BLaER1 (cell line): ENCODE results near the gene MED8.

Source experiments
- H3K27ac ChIP-seq: shearing (Covaris generic); formaldehyde crosslinking; 2 replicates; pipeline ENCODE4 v1.8.1; 2022
- H3K27me3 ChIP-seq: shearing (Covaris generic); formaldehyde crosslinking; 2 replicates; pipeline ENCODE4 v1.8.1; 2022
- H3K36me3 ChIP-seq: shearing (Covaris generic); formaldehyde crosslinking; 2 replicates; pipeline ENCODE4 v1.8.1; 2022
- H3K4me1 ChIP-seq: shearing (Covaris generic); formaldehyde crosslinking; 2 replicates; pipeline ENCODE4 v1.8.1; 2022
- H3K4me2 ChIP-seq: shearing (Covaris generic); formaldehyde crosslinking; 2 replicates; pipeline ENCODE4 v1.8.1; 2022
- H3K4me3 ChIP-seq: shearing (Covaris generic); formaldehyde crosslinking; 2 replicates; pipeline ENCODE4 v1.8.1; 2022
- H3K9ac ChIP-seq: shearing (Covaris generic); formaldehyde crosslinking; 2 replicates; pipeline ENCODE4 v1.8.1; 2022
- H3K9me3 ChIP-seq: shearing (Covaris generic); formaldehyde crosslinking; 2 replicates; pipeline ENCODE4 v1.8.1; 2022
- H4K20me1 ChIP-seq: shearing (Covaris generic); formaldehyde crosslinking; 2 replicates; pipeline ENCODE4 v1.8.1; 2022
- Cebpa-rat ChIP-seq: shearing (Covaris generic); IDR thresholded peaks from 2 replicates; pipeline ENCODE4 v1.8.1; 2022

MED8 gene

DNA sequence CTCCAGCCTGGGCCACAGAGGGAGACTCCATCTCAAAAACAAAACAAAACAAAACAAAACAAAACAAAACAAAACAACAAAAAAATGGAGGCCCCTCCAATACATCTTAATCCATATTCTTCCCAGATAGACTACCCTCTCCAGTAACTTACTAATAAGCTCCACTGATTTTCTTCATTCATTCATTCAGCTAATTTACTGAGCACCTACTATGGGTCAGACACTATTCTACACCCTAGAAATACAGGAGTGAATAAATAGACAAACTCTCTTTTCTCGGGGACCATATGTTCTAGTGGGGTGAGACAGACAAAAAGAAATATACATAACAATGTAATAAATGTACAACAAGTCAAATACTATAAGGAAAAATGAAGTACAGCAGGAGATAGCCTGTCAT, 38.6 kb downstream of the MED8 start:
- Histone ChIP-seq H3K27ac (no peak overlapping the region), H4K20me1 (no peaks in the 10 kb centered on the region), H3K36me3 (no peaks in the 10 kb centered on the region), H3K4me1 (peaks cover 35% of the 10 kb centered on the region), H3K9me3 (no peaks in the 10 kb centered on the region), H3K4me3 (no peak overlapping the region), H3K4me2 (no peak overlapping the region), H3K27me3 (no peaks in the 10 kb centered on the region), H3K9ac (no peak overlapping the region)
- TF ChIP-seq Cebpa-rat: no peak

DNA sequence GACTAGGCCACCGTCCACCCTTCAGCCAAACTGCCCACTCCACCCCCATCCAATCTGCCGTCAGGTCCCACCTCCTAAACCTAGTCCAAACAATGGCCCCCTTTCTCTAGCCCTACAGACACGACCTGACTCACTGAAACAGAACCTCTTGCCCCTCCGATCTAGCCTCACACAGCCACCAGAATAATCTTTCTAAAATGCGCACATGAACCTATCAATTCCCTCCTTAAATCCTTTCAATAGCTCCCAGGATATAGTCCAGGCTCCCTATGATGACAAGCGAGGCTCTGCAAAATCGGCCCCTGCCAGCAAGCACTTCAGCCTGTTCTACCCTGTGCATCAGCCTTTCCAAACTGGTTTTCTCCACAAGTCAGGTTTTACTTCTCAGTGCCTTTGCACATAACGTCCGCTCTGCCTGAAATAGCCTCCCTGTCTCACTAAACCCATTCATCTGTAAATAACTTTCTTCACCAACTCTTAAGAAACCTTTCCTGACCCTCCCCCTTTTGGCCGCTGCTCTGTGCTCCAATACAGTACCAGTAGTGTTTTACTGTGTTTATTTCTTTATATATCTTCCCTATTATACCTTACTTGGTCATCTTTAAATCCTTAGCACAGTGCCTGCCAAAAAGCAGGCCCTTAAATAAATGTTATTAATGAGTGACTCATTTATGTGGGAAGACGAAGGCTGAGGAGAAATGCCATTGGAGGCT, 39.9 kb downstream of the MED8 start:
- peak overlapping the region; percentile 87 for H3K4me2 ChIP-seq
- no peaks in the 10 kb centered on the region for H4K20me1 ChIP-seq
- no peaks in the 10 kb centered on the region for H3K36me3 ChIP-seq
- no peak for TF ChIP-seq Cebpa-rat
- H3K27me3 ChIP-seq: no peaks in the 10 kb centered on the region
- H3K9me3 ChIP-seq: no peaks in the 10 kb centered on the region
- H3K27ac ChIP-seq: peak overlapping the region; percentile 79
- peak overlapping the region; percentile 68 for H3K4me3 ChIP-seq
- H3K9ac ChIP-seq: peak overlapping the region; percentile 69
- H3K4me1 ChIP-seq: peaks cover 35% of the 10 kb centered on the region

DNA sequence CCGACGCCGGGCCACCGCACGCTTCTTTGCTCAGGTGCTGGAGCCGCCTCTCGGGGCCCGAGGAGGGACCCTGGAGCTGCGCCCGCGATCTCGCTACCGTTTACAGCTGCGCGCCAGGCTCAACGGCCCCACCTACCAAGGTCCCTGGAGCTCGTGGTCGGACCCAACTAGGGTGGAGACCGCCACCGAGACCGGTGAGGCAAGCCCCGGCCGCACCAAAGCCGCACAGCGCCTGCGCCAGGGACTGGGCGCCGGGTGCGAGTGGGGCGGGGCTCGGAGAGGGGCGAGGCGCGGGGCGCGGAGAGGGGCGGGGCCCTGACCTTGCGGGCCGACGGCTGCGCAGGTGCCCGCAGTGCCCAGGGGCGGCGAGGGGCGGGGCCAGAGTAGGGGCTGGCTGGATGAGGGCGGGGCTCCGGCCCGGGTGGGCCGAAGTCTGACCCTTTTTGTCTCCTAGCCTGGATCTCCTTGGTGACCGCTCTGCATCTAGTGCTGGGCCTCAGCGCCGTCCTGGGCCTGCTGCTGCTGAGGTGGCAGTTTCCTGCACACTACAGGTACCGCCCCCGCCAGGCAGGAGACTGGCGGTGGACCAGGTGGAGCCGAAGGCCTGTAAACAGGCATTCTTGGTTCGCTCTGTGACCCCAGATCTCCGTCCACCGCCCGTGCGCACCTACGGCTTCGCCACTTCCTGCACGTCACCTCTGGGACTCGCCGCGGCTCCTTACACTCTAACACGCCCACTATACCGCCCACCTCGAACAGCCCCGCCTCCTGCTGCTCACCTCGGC, 40.6 kb downstream of the MED8 start:
- Histone ChIP-seq H3K9ac (peak overlapping the region; percentile 69), H3K27ac (peak overlapping the region; percentile 79), H3K4me1 (peaks cover 35% of the 10 kb centered on the region), H4K20me1 (no peaks in the 10 kb centered on the region), H3K9me3 (no peaks in the 10 kb centered on the region), H3K36me3 (no peaks in the 10 kb centered on the region), H3K27me3 (no peaks in the 10 kb centered on the region), H3K4me2 (peak overlapping the region; percentile 87), H3K4me3 (peak overlapping the region; percentile 68)
- no peak for TF ChIP-seq Cebpa-rat

DNA sequence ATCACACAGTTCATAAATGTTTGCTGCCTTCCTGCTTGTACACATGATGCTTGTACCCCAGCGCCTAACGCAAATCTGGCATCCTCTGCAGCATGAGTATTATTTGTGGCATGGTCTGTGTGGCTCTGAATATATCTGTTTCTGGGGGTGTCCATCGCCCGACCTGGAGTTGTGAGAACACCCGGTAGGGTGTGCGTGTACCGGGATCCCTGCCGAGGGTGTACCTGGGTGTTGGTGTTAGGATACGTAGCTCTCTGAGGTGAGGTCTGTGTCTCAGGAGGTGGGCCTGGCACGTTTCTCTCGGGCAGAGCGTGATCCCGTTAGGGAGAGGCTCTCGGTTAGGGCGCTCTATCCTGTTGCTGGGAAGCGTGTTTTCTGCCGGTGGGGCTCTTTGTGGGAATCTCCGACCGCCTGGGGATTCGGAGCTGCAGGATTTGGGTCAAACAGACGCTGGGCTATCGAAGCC, 41.2 kb downstream of the MED8 start:
- Histone ChIP-seq H3K27ac (peak overlapping the region; percentile 79), H3K36me3 (no peaks in the 10 kb centered on the region), H3K9me3 (no peaks in the 10 kb centered on the region), H3K4me2 (peak overlapping the region; percentile 87), H3K4me1 (peaks cover 35% of the 10 kb centered on the region), H3K4me3 (peak overlapping the region; percentile 68), H3K9ac (no peak overlapping the region; the same call in 1 of the 2 replicates), H4K20me1 (no peaks in the 10 kb centered on the region), H3K27me3 (no peaks in the 10 kb centered on the region)
- TF ChIP-seq Cebpa-rat: no peak

DNA sequence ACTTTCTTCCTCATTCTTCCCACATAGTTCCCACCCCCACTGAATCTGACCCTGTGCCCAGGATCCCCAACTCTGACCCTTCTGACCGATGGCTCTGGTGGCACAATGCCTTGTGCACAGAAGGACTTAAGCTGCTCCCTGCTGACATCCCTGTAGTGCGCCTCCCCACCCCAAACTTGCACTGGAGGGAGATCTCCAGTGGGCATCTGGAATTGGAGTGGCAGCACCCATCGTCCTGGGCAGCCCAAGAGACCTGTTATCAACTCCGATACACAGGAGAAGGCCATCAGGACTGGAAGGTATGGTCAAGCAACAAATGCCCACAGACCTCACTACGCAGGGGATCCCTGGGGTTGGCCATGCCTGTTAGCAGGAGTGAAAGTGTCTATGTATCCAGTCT, 43.0 kb downstream of the MED8 start:
- peaks cover 23% of the 10 kb centered on the region for H3K4me1 ChIP-seq
- no peak for TF ChIP-seq Cebpa-rat
- H3K27me3 ChIP-seq: no peaks in the 10 kb centered on the region
- no peak overlapping the region for H3K9ac ChIP-seq
- H3K9me3 ChIP-seq: no peaks in the 10 kb centered on the region
- H4K20me1 ChIP-seq: no peaks in the 10 kb centered on the region
- H3K36me3 ChIP-seq: no peaks in the 10 kb centered on the region
- H3K4me2 ChIP-seq: no peak overlapping the region
- H3K4me3 ChIP-seq: no peak overlapping the region
- no peak overlapping the region for H3K27ac ChIP-seq

DNA sequence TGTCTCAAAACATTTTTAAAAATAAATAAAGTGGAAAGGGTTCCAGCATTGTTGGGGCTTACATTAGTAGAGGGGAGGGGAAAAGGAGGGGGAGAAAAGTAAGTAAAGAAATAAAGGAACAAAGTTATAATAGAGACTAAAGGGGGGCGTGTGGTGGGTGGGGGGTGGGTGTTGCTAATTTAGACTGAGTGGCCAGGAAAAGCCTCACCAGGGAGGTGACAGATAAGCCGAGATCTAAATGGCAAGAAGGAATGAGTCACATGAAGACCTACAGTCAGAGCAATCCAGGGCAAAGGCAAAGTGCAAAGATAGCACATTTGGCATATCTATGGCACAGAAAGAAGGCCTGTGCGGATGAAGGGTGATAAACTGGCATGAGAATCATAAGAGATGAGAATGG, 44.5 kb downstream of the MED8 start:
- H3K4me2 ChIP-seq: no peak overlapping the region
- no peaks in the 10 kb centered on the region for H3K36me3 ChIP-seq
- no peak for TF ChIP-seq Cebpa-rat
- no peak overlapping the region for H3K4me3 ChIP-seq
- no peaks in the 10 kb centered on the region for H3K27me3 ChIP-seq
- H3K27ac ChIP-seq: no peak overlapping the region
- no peaks in the 10 kb centered on the region for H3K9me3 ChIP-seq
- no peaks in the 10 kb centered on the region for H4K20me1 ChIP-seq
- H3K9ac ChIP-seq: no peak overlapping the region
- peaks cover 10% of the 10 kb centered on the region for H3K4me1 ChIP-seq

DNA sequence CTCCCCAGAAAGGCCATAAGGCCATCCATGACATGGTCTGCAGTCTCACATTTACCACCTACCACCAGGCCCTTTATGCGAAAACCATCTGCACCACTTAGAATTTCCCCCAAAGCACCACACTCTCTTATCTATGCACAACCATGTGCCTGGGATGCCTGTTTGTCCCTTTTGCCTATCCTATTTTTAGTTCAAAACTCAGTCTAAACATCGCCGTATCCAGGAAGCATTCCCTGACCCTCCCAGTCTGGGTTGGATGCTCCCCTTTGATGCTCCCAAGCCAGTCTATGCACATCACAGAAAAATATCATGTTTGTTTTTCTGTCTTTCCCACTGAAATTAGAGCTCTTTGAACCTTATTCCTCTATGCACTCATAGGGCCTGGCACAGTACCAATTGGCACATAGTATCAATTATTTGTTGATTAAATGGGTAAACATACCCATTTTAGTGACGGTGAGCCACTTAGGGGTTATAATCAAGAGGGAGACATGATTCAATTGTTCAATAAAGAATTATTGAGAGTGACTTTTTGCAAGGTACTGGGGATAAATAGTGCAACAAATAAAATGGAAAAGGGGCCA, 45.2 kb downstream of the MED8 start:
- Histone ChIP-seq H3K9me3 (no peaks in the 10 kb centered on the region), H3K36me3 (no peaks in the 10 kb centered on the region), H4K20me1 (no peaks in the 10 kb centered on the region), H3K27ac (no peak overlapping the region), H3K27me3 (no peaks in the 10 kb centered on the region), H3K4me3 (no peak overlapping the region), H3K4me2 (no peak overlapping the region), H3K4me1 (peaks cover 3% of the 10 kb centered on the region), H3K9ac (no peak overlapping the region)
- TF ChIP-seq Cebpa-rat: no peak

DNA sequence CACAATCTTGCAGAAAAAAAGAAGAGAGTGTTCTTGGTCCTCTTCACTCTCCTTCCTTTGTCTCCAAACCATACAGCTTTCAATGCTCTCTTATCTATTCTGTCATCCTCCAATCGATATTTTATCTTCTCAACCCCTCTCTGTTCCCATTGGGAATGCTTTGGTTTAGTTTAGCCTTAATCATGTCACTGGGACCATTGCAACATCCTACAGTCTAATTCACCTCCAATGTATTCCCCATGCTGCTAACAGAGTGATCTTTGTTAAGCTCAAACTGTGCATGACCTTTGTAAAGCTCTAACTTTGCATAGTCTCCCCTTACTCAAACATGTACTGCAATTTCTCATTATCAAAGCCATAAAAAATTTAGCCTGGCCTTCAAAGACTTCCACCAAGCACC, 49.0 kb downstream of the MED8 start:
- Histone ChIP-seq H3K9ac (no peak overlapping the region), H4K20me1 (no peaks in the 10 kb centered on the region), H3K4me2 (no peak overlapping the region), H3K4me3 (no peak overlapping the region), H3K4me1 (peaks cover 14% of the 10 kb centered on the region), H3K9me3 (no peaks in the 10 kb centered on the region), H3K27ac (no peak overlapping the region), H3K36me3 (no peaks in the 10 kb centered on the region), H3K27me3 (no peaks in the 10 kb centered on the region)
- no peak for TF ChIP-seq Cebpa-rat

DNA sequence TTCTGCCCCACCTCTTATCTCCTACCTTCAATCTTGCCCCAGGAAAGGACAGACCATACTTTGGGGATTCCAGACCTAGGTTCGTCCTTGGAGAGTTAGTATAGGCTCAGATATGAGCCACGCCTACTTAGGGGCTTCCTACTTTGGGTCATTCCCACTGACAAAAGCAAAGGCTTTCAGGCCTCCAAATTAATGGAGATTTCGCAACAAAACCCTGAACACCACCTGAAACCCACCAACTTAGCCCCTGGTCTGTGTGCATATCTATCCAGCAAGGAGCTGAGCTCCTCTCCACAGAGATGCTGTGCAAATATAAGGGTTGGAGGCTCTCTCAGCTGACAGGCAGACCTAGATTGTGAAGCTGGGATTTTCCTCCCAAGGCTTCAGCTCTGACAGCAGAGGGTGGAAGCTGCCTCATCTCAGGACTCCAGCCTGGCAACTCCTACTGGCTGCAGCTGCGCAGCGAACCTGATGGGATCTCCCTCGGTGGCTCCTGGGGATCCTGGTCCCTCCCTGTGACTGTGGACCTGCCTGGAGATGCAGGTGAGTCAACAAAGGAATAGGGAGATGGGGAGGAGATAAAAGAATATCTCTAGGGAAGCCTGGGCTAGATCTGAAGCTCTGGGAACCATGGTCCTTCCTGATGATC, 49.9 kb downstream of the MED8 start:
- Histone ChIP-seq H3K27ac (no peak overlapping the region), H3K4me2 (no peak overlapping the region), H3K9ac (no peak overlapping the region), H3K4me3 (no peak overlapping the region), H3K36me3 (no peaks in the 10 kb centered on the region), H3K27me3 (no peaks in the 10 kb centered on the region), H4K20me1 (no peaks in the 10 kb centered on the region), H3K9me3 (no peaks in the 10 kb centered on the region), H3K4me1 (peaks cover 14% of the 10 kb centered on the region)
- no peak for TF ChIP-seq Cebpa-rat
